HG03460 (cell line): ENCODE measurements around the gene LEP.
"Not testable (repeated sequence)": the region's sequence is repeated elsewhere in the genome, so short reads cannot be mapped to it uniquely, and the experiment has no call there.

ENCODE experiments used
- ATAC-seq: cut with Tn5 transposase; IDR thresholded peaks from one replicate; pipeline ENCODE4 v1.9.1; 2021; ENCODE audit not compliant: unreplicated experiment

LEP gene

GRCh38 chr7:128210590-128211570 lies 30.2 kb upstream of the LEP start:
- ATAC-seq: no peak

DNA sequence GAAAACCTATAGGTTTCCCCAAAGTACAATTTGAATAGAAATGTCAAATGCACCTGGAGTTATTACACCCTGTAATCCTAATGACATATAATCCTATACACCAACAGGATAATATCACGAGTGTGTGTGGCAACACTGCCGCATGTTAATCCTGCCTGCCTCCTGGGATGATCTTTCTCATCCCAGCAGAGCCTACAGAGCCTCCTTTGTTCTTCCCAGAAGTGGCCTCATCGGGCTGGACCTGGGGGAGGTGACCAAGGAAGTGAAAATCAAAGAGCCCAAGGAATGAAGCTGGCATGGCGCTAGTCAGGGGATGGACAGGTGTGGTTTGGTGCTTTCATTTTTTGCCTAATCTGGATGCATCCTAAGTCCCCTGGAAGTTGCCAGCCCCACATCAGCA lies 29.5 kb upstream of the LEP start:
- ATAC-seq: no peak

GRCh38 chr7:128214463-128214862 lies 26.6 kb upstream of the LEP start:
- ATAC-seq: no peak

GRCh38 chr7:128215281-128215680 lies 25.8 kb upstream of the LEP start:
- no peak for ATAC-seq

DNA sequence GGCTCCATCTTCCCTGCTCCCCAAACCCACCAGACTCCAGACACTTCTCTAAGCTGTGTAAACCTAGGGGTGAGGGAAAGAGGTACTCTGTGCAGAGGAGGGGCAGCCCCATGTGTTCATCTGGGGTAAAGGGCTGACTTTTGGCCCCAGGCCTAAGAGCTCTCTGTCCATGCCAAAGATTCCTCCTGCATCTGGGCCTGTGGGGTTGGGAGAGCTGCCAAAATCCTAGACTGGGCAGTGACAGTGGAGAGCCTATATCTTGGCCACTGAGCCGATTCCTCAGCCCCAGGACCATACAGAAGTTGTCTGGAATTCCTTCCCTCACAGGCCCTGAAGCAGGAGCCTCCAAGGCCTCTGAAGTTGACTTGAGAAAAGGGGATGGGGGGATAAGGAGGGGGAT lies 25.3 kb upstream of the LEP start:
- ATAC-seq: no peak

GRCh38 chr7:128217030-128217805 lies 23.9 kb upstream of the LEP start:
- no peak for ATAC-seq

GRCh38 chr7:128217967-128218652 lies 23.0 kb upstream of the LEP start:
- ATAC-seq: no peak

- no peak for ATAC-seq
Observed at GRCh38 chr7:128219636-128220035, 21.4 kb upstream of the LEP start.

- ATAC-seq: no peak
Observed at GRCh38 chr7:128221929-128222403, 19.1 kb upstream of the LEP start.

- ATAC-seq: no peak
Observed at GRCh38 chr7:128226132-128226980, 14.7 kb upstream of the LEP start.

- no peak for ATAC-seq
Observed at GRCh38 chr7:128227271-128227670, 13.8 kb upstream of the LEP start.

GRCh38 chr7:128231021-128231420 lies 10.1 kb upstream of the LEP start:
- no peak for ATAC-seq

GRCh38 chr7:128231677-128232076 lies 9.4 kb upstream of the LEP start:
- no peak for ATAC-seq

DNA sequence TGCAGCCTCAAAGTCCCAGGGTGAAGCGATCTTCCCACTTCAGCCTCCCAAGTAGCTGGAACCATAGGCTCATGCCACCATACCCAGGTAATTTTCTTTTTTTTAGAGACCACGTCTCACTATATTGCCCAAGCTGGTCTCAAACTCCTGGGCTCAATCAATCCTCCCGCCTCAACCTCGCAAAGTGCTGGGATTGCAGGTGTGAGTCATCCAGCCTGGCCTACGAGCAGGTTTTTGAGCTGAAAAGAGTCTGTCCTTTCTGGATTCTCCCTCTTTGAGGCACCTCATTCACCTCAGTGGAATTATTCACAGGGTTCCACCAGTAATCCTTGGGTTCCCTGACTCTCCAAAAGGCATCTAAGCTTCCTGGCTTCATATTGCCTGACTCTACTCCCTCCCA lies 7.6 kb upstream of the LEP start:
- no peak for ATAC-seq

- ATAC-seq: no peak
Observed at GRCh38 chr7:128234476-128235026, 6.5 kb upstream of the LEP start.

DNA sequence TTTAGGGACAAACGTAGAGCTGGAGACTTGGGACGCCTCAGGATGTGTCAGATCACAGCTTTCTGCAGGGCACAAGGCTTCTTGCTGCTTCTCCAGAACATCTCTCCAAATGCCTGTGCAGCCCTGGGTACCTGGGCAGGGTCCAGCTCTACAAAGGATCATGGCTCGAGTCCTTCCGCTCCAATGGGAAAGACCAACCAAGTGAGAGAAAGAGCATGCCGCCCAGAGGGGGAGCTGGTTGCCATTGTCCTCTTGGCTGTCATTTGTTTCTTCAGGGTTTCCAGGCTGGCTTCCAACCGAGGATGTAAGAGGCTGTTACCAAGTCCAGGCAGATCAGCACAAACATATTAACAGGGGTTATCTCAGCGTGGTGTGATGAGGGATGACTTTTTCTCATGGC lies 5.6 kb upstream of the LEP start:
- ATAC-seq: no peak

GRCh38 chr7:128236924-128237586 lies 4.0 kb upstream of the LEP start:
- ATAC-seq: peak; percentile 75

DNA sequence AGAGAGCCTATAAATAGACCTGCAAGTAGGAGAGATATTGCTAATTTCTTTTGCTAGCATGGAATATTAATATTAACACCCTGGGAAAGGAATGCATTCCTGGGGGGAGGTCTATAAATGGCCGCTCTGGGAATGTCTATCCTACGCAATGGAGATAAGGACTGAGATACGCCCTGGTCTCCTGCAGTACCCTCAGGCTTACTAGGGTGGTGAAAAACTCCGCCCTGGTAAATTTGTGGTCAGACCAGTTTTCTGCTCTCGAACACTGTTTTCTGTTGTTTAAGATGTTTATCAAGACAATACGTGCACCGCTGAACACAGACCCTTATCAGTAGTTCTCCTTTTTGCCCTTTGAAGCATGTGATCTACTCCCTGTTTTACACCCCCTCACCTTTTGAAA lies 1.9 kb upstream of the LEP start:
- ATAC-seq: not testable (repeated sequence)

GRCh38 chr7:128242661-128243060 lies 1.6 kb downstream of the LEP start:
- no peak for ATAC-seq

DNA sequence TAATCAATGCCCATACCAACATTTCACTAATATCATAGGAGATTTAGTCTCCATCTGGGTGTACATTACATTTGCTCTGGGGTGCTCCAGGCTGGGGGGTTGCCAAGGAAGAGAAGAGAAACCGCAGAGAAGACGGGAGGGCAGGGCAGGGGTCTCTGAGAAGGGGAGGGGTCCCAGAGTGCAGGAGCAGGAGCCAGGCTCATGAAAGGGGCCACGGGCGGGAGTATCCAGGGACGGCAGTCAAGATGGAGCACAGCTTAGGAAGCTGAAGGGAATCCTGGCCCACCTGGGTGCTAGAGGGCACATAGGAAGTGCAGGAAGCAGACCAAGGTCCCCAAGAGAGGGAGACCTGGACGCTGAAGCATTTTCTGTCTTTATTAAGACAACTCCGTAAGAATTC lies 2.2 kb downstream of the LEP start:
- ATAC-seq: no peak
